GM21526 (cell line): ENCODE measurements around the gene MAP4K2.

Source experiments
- ATAC-seq: cut with Tn5 transposase; IDR thresholded peaks from one replicate; pipeline ENCODE4 v1.9.1; 2021; ENCODE audit warnings: moderate library complexity; ENCODE audit not compliant: unreplicated experiment, low FRiP score

Gene MAP4K2

DNA sequence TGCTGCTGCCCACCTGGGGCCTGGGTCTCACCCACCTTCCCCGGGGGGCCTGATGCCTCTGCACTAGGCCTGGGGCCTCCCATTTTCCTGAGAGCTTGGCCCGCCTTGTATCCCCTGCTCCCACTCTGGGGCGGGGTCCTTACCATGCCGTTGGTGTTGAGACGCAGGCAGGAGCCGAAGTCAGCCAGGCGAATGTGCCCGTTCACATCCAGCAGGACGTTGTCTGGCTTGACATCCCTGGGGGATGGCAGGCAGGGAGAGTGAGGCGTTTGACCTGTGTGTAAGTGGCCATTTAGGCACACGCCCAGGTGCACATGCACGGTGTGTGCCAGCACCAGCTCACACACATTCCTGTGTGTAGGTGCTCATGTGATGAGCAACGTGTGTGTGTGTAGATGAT is 36.3 kb upstream of the MAP4K2 start:
- no peak for ATAC-seq

- ATAC-seq = no peak
Observed at GRCh38 chr11:64838600-64839334, 35.8 kb upstream of the MAP4K2 start.

GRCh38 chr11:64837887-64838351 is 34.9 kb upstream of the MAP4K2 start:
- ATAC-seq = no peak

DNA sequence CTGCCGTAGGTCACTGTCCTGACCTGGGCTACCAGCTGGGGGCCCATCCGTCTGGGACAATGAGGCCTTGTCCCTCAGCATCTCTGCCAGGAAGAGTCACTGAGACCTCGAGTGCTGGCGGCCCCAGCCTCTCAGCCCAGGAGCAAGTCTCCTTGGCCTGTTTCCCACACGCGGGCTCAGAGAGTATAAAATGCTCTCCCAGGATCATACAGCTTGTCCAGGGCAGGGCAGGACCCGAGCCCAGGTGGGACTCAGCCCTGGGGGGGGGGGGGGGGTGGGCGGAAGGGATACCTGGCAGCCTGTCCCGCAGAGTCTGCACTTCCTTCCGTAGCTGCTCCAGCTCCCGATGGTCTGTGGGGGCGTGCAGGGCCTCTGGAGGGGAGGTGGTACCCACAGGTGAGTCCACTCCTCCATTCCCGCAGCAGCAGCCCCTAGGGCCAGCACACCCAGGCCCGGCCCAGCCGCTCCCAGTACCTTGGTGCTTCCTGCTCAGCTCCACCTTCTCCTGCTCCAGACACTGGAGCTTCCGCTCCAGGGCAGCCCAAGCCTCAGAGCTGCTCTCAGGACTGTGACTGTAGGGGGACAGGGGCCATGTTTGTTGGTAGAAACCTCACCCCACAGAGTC is 33.5 kb upstream of the MAP4K2 start:
- ATAC-seq = no peak

GRCh38 chr11:64835616-64836447 is 32.8 kb upstream of the MAP4K2 start:
- no peak for ATAC-seq

DNA sequence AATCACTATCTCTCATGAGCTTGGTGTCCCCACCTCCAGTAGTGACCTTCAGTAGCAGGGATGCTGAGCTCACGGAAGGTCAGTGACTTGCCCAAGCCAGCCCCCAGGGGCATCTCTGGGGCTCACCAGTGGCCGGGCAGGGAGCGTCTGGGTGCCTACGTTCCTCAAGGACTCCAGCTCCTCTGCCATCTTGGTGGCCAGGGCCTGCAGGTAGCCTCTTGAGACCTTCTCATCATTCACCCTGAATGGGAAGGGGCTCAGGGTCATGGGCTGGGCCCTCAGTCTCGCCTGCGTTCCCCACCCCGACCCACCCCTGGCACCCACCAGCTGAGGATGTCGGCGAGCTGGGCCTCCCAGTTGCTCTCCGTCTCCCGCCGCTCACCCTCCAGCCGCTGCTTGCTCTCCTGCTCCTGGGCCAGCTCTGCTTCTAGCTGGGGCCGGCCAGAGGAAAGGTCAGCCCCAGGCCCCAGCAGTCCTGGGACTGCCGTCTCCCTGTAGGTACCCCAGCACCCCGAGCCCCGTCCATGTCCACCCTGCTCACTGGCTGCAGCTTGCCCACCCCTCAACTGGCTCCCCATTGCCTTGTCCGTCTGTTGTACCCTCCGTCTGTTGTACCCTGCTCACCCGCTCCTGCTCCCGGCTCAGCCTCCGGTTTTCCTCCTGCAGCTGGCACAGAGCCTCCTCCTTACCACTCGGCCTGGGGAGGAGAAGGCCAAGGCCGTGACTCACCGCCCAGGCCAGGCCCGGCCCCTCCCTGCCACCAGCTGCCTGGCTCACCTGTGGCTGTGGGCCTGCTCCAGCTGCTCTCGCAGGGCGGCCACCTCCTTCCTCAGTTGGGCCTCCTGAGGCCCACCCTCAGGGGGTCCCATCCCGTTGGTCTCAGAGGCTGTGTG is 32.0 kb upstream of the MAP4K2 start:
- ATAC-seq = no peak

DNA sequence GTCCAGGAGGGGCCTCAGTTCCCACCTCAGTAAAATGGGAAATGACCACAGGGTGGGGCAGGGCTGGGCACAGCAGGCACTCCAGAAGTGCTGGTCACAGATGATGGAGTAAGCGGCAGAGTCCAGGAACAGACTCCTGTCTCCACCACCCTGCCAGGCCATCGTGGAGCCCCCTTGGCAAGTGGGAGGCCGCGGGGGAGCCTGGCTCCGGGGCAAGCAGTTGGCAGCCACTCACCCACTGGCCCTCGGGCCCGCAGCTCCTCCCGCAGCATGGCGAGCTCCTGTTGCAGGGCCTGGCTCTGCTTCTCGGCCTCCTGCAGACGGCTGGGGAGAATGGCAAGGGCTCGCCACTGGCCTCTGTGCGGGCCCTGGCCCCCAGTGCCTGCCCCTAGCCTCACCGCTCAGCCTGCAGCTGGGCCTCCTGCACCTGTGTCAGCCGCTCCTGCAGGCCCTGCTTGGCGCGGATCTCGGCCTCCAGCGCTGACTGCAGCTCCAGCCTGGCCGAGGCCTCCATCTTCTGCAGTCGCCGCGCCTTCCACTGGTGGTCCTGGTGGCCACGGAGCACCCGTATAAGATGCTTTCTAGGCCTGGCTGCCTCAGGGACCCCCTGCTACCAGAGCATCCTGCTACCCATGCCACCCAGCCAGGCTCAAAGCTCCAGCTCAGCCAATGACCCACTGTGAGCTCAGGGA is 31.2 kb upstream of the MAP4K2 start:
- ATAC-seq = no peak

DNA sequence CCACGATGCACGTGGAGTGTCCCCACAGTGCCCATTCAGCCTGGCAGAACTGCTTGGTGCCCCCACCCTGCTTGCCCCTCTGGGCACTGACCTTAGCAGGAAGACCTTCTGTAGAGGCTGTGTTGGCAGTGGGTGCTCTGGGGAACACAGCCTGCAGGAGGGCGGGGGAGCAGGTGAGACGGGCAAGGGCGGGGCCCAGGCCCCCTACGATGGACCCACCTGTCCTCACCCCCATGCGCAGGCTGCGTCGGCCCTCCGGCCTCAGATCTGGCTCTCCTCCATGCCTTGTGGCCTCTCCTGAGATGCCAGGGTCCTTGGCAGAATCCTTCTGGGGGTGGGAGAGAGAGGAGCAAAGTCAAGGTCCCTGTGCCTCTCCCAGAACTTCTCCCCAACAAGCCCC is 30.5 kb upstream of the MAP4K2 start:
- no peak for ATAC-seq

DNA sequence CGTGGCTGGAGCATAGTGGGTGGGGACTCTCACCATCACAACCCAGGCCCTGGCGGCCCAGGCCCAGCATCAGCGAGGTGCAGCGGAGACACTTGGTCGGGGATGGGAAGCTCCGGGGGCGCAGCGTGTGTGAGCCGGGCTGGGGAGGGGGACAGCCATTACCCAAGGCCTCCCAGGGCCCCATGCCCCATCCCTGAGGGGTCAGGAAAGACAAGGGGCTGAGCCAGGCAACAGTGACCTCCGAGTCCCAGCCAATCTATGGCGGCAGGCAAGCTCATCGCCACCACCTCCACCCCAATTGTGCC is 30.1 kb upstream of the MAP4K2 start:
- ATAC-seq = no peak

DNA sequence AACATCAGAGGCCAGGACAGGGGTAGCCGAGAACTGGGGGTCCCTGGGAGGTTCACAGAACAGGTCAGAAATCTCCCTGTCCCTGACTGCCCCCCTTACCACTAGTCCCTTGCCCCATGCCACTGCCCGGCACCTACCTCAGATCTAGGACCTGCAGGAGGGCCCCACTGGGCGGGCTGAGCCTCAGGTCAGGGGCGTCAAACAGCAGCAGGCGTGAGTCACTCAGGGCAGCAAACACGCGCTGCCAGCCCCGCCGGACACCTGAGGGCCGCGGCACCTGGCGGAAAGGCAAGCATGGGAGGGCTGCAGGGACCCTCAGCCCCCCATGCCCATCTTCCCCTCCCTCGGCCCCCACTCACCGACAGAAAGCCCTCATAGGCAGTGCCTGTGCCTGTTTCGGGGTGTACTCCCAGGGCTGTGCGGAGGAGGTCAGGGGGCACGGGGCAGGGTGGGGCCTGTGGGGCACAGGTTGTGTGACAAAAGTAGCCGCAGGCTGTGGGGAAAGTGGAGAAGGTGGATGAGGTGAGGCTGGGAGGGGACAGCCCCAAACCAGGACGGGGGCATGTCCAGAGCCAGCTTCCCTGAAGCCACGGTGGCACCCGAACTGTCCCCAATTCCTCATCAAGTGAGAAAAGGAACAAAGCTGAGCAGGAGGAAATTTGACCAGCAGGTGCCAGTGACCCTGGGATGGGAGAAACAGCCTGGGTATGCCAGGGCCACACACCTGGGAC is 29.6 kb upstream of the MAP4K2 start:
- ATAC-seq = no peak

GRCh38 chr11:64831411-64831891 is 28.4 kb upstream of the MAP4K2 start:
- no peak for ATAC-seq

DNA sequence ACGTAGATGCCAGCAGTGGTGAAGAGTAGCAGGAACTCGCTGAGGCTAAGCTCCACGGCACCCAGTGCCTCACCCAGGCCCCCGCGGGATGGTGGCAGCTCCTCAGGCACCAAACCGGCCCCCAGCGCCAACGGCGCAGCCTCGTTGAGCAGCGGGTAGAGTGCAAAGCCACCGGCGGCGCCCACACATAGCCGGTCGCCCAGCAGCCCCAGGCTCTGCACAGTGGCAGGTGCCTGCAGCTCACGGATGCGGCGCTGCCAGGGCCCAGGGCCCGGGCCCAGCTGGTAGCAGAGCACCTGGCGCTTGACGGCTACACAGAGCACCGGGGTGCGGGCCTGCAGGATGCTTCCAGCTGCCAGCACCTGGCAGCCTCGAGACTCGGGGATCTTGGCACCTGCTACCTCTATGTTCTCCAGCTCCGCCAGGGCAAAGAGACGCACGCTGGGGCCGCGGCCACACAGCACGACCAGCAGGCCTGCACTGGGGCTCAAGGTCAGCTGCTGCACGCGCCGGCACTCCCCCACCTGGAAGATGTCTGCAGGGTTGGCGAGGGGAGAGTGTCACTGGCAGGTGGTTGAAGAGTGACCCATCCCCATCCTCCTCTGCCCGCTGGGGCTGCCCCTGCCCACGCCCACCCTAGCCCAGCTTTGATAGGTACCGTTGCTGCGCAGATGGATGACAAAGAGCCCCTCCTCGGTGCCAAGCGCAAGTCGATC is 26.7 kb upstream of the MAP4K2 start:
- ATAC-seq = no peak

DNA sequence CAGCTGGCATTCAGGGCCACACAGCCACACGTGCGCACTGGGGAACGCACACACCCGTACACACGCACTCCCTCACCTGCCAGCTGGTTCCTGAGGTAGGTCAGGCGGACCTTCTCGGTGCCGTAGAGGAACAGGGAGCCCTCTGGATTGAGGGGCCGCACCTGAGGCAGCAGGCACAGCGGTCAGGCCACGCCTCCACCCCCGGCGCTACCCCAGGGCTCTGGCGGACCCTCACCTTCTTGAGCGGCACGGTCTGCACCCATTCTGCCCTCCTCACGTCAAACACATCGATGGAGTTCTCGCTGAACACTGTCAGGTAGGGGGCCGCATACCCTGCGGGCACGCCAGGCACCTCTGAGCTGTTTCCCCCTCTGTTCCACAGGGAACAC is 24.4 kb upstream of the MAP4K2 start:
- no peak for ATAC-seq

DNA sequence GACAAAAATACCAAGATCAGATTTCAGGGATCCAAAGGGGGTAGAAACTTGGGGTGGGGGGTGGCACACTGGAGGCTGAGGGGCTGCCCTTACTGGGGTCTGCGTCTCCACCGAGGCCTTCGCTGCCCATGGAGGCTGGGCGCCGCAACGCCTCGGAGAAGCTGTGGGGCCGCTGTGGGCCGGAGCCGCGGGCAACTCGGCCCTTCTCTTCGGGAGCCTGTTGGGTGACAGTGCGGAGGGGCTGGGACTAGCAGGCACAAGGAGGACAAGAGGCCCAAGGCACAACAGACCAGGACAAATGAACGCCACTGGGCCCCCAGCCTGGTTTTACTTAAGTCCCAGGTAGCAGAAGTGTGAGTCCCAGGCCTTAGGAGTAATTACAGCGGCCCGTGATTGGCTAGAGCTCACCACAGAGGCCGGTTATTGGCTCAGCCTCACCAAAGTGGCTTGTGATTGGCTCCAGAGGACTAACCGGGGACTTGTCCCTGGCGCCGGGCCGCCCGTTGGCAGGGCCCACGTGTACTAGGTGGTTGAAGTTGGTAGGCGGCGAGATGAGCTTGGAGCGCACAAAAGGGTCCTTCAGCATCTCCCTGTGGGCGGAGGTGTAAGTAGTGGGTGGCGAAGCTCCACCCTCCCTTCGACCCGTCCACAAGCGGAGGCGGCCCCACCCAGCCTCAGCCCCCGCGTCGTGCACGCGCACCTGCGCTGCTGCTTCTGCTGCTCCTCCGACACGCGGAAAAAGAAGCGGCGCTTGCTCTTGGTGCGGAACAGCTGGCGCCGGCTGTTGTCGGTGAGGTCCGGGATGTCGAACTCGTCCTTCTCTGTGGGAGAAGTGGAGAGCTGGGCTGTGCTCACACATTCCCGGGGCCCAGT is 23.8 kb upstream of the MAP4K2 start:
- ATAC-seq = no peak

DNA sequence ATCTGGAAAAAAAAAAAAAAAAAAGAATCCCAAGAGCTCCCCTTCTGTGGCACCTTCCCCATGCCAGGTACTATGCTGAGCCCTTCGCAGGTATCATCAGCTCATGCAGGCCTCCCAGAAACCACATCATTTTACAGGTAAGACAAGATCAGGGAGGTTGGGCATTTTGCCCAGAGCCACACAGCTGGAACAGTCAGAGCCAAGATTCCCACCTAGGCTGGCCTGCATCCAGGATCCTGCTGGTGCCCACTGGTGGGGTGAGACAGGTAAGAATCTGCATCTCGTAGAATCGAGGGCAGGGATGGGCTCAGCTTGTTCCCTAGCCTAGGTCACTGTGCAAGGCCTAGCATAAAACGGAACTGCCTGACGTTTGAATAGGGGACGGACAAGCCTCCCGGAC is 23.0 kb upstream of the MAP4K2 start:
- ATAC-seq = no peak

GRCh38 chr11:64823568-64824119 is 20.6 kb upstream of the MAP4K2 start:
- no peak for ATAC-seq

GRCh38 chr11:64817476-64817875 is 14.5 kb upstream of the MAP4K2 start:
- no peak for ATAC-seq
